ENCODE results near the gene NUCB1.
"Not testable (repeated sequence)": the region's sequence is repeated elsewhere in the genome, so short reads cannot be mapped to it uniquely, and the experiment has no call there.

NUCB1 gene

DNA sequence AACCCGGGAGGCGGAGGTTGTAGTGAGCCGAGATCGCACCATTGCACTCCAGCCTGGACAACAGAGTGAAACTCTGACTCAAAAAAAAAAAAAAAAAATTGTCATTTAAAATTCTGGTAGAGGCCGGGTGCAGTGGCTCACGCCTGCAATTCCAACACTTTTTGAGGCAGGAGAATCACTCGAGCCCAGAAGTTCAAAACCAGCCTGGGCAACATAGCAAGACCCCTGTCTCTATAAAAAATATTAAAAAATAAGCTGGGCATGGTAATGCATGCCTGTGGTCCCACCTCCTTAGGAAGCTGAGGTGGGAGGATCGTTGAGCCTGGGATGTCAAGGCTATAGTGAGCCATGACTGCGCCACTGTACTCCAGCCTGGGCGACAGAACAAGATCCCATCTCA is 6.2 kb downstream of the NUCB1 start:
- no peak for DNase-seq

GRCh38 chr19:48907671-48908070 is 7.6 kb downstream of the NUCB1 start:
- DNase-seq, result no peak

DNA sequence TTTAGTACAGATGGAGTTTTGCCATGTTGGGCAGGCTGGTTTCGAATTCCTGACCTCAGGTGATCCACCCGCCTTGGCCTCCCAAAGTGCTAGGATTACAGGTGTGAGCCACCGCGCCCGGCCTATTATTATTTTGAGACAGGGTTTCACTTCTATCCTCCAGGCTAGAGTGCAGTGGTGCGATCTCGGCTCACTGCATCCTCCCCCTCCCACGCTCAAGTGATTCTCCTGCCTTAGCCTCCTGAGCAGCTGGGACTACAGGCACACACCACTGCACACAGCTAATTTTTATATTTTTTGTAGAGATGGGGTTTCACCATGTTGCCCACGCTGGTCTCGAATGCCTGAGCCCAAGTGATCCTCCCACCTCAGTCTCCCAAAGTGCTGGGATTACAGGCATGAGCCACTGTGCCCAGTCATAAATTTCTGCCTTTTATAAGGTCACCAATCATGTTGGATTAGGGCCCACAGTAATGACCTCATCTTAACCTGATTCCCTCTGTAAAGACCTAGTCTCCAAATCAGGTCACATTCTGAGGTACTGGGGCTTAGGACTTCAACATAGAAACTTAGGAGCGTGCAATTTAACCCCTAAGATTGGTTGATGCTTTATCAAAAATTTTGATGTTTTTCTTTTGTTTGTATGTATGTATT is 9.4 kb downstream of the NUCB1 start:
- DNase-seq, result not testable (repeated sequence)

- DNase-seq, result no peak
Measured at GRCh38 chr19:48910803-48911202, 10.7 kb downstream of the NUCB1 start.

DNA sequence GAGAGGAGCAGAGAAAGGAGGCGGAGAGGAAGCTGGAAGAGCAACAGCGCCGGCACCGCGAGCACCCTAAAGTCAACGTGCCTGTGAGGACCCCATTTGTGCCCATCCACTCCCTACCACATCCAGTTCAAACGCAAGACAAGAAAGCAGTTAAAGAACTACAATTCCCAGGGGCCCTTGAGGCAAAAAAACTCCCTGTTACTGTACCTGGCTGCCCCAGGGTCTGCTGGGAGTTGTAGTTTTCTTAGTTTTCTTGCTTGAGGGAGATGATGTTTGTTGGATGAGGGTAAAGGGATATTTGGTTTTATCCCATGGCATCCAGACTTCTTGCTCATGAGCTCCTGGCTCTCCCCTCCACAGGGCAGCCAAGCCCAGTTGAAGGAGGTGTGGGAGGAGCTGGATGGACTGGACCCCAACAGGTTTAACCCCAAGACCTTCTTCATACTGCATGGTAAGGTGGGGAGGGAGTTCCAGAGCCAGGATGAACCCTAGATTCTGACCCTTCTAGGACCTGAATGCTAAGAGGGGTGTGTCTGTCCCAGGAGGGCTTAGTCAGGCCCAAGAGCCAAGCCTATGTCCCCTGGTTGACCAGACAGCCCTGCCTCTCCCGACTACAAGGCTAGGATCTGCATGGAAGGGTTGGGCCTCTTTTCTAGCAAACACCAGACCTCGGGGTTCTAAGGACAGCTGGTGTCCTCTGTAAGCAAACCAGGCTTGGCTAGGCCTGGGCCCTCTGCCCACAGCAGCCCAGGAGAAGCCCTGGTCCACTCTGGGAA is 13.2 kb downstream of the NUCB1 start:
- peak in 1 of 2 experiments; percentile 27 for DNase-seq

DNA sequence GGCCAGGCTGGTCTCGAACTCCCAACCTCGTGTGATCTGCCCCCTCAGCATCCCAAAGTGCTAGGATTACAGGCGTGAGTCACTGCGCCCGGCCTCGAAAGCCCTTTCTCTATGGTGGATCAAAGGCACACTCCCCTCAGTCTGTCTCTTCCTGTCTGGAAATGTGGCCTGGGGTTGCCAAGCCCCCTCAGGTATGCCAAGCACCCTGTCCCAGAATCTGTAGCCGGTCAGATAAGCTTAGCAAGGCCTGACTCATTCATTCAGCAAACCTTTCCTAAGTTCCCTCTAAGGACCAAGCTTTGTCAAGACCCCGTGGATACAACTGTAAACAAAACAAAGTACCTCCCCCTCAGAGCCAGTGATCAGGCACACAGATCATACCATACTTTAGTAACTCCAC is 14.1 kb downstream of the NUCB1 start:
- no peak for DNase-seq

- DNase-seq, result no peak
Measured at GRCh38 chr19:48915757-48916156, 15.6 kb downstream of the NUCB1 start.

DNA sequence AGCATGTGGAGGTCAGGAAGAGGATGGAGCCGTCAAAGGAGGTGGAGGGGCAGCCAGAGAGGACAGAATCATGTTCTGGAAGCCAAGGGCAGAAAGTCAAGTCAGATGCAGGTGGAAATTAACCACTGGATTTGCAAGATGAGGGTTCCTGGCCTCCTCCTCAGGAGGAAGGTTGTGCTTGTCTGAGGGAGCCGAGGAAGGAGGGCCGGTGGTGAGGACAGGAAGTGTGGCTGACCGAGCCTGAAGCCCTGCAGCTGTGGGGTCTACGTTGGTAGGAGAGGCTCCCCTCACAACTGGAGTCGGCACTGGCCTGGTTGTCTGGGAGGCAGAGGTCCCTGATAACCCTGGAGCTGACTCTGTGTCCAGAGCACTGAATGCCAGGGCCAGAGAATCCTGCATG is 18.0 kb downstream of the NUCB1 start:
- no peak for DNase-seq

DNA sequence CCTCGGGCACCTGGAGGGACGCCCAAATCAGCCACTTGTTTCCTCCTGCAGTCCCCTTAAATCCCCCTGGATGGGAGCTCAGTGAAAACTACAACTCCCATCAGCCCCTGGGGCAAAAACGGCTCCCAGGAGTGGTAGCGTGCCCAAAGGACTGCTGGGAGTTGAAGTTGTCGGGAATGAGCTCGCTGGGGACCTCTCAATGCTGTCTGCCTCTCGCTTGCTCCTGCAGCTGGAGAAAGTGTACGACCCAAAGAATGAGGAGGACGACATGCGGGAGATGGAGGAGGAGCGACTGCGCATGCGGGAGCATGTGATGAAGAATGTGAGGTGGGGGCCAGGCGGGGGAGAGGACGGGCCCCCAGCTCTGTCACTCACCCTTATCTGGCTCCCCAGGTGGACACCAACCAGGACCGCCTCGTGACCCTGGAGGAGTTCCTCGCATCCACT is 18.7 kb downstream of the NUCB1 start:
- peak in 1 of 2 experiments; percentile 8 for DNase-seq

GRCh38 chr19:48919271-48919670 is 19.2 kb downstream of the NUCB1 start:
- DNase-seq, result not testable (repeated sequence)

DNA sequence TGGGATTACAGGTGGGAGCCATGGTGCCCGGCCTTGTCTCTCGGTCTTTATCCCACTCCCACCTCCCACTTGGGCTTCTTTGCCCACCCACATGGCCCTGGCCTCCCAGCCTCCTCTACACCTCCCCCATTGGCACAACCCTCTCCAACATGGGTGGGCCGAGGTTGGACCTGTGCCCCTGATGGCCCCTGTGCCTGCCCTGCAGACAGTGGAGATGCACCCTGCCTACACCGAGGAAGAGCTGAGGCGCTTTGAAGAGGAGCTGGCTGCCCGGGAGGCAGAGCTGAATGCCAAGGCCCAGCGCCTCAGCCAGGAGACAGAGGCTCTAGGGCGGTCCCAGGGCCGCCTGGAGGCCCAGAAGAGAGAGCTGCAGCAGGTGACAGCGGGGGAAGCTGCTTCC is 20.8 kb downstream of the NUCB1 start:
- DNase-seq, result no peak

DNA sequence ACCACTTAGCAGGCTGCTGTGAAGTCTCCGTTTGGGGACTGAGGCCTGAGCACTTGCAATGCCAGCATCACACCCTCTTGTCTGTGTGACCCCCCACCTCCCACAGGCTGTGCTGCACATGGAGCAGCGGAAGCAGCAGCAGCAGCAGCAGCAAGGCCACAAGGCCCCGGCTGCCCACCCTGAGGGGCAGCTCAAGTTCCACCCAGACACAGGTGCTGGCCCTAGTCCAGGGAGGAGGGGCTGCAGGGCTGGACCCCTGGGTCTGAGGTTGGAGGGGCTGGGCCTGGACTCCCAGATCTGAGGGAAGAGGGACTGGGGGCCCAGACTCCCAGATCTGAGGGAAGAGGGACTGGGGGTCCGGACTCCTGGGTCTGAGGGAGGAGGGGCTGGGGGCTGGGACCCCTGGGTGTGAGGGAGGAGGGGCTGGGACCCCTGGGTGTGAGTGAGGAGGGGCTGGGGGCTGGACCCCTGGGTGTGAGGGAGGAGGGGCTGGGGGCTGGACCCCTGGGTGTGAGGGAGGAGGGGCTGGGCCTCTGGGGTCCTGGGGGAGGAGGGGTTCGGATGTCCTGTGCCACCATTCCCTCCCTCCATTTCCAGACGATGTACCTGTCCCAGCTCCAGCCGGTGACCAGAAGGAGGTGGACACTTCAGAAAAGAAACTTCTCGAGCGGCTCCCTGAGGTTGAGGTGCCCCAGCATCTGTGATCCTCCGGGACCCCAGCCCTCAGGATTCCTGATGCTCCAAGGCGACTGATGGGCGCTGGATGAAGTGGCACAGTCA is 21.8 kb downstream of the NUCB1 start:
- DNase-seq, result no peak

DNA sequence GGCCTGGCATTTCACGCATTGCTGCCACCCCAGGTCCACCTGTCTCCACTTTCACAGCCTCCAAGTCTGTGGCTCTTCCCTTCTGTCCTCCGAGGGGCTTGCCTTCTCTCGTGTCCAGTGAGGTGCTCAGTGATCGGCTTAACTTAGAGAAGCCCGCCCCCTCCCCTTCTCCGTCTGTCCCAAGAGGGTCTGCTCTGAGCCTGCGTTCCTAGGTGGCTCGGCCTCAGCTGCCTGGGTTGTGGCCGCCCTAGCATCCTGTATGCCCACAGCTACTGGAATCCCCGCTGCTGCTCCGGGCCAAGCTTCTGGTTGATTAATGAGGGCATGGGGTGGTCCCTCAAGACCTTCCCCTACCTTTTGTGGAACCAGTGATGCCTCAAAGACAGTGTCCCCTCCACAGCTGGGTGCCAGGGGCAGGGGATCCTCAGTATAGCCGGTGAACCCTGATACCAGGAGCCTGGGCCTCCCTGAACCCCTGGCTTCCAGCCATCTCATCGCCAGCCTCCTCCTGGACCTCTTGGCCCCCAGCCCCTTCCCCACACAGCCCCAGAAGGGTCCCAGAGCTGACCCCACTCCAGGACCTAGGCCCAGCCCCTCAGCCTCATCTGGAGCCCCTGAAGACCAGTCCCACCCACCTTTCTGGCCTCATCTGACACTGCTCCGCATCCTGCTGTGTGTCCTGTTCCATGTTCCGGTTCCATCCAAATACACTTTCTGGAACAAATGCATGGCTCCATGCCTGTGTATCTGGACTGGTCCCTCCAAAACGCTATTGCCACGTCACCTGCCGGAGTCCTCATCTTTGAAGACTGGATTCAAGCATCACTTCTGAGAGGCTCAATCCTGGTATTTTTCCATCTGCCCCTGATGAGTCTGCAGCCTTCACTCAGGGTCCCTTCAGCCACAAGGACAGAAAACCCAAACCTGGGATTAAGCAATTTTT is 22.7 kb downstream of the NUCB1 start:
- DNase-seq, result no peak

DNA sequence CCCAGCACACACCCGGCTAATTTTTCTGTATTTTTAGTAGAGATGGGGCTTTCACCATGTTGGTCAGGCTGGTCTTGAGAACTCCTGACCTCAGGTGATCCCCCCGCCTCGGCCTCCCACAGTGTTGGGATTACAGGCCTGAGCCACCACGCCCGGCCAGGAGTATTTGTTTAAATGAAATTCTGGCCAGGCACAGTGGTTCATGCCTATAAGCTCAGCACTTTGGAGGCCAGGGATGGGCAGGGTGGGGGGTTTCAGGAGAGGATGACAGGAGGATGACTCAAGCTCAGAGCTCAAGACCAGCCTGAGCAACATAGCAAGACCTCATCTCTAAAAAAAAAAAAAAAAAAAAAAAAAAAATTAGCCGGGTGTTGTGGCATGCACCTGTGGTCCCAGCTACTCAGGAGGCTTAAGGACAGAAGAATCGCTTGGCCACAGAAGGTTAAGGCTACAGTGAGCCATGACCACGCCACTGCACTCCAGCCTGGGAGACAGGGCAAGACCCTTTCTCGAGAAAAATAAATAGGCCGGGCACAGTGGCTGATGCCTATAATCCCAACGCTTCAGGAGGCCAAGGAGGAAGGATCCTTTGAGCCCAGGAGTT is 25.2 kb downstream of the NUCB1 start:
- no peak for DNase-seq

DNA sequence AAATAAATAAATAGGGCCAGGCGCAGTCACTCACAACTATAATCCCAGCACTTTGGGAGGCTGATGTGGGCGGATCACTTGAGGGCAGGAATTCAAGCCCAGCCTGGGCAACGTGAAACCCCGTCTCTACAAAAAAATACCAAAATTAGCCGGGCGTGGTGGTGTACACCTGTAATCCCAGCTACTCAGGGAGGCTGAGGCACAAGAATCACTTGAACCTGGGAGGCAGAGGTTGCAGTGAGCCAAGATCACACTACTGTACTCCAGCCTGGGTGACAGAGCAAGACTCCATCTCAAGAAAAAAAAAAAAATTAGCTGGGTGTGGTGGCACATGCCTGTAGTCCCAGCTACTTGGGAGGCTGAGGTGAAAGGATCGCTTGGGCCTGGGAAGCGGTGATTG is 25.8 kb downstream of the NUCB1 start:
- not testable (repeated sequence) for DNase-seq

GRCh38 chr19:48926909-48927308 is 26.8 kb downstream of the NUCB1 start:
- peak in 1 of 2 experiments; percentile 26 for DNase-seq

DNA sequence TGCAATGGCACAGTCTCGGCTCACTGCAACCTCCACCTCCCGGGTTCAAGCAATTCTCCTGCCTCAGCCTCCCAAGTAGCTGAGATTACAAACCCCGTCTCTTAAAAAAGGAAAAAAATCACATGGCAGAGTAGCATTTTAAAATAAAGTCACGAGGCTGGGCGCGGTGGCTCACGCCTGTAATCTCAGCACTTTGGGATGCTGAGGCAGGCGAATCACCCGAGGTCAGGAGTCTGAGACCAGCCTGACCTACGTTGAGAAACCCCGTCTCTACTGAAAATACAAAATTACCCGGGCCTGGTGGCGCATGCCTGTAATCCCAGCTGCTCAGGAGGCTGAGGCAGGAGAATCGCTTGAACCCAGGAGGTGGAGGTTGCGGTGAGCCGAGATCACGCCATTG is 27.6 kb downstream of the NUCB1 start:
- DNase-seq, result not testable (repeated sequence)

GRCh38 chr19:48928164-48929025 is 28.3 kb downstream of the NUCB1 start:
- DNase-seq, result no peak

DNA sequence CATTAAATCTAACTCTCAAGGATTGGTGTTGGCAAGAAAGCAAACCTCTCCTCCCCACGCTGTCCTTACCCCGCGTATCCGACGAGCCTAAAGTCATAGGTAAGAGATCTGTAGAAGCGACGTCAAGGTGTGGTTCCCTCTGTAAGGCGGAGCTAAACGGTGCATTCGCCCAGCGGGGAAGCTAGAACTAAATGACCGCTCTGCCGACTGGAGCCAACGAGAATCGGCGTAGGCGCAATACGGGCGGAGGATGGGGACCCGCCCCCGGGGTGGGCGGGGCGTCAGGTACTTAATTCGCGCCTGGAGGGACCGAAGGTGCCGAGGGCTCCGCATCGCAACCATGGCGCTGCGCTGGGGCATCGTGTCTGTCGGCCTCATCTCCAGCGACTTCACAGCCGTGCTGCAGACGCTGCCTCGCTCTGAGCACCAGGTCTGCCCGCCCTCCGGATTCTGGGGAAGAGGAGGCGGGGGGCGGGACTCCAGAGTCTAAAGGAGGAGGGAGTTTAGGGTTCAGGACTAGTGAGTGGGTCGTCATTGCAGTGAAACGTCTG is 33.3 kb downstream of the NUCB1 start, which contains the start of gene DHDH:
TSS of gene DHDH (plus strand) at position 318 of the 551 bp plus-strand sequence. CDS start at position 341, 23 bp downstream.
- DNase-seq, result peak in 1 of 2 experiments; percentile 59

DNA sequence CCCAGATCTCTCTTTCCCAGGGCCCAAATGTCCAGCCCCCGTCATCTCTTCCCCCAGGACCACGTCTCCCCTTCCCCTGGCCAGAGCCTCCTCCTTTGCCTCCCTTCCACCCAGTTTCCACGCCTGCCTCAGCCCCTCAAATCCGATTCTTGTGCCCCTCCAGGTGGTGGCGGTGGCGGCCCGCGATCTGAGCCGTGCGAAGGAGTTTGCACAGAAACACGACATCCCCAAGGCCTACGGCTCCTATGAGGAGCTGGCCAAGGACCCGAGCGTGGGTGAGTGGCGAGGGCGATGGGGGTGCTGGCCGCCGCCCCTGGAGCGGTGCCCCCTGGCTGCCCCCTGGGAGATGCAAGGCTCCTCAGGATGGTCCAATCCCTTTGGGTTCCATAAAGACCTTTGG is 34.7 kb downstream of the NUCB1 start:
- DNase-seq, result no peak

GRCh38 chr19:48935864-48936263 is 35.8 kb downstream of the NUCB1 start:
- no peak for DNase-seq

Measured in SW 1271 (cell line).